Measurements from ENCODE around the gene UBE2L5. TPM values are rescaled to one million over a fixed set of nuclear protein-coding genes. Genes with fewer than 3 reads are reported as not detected.

Gene UBE2L5
- not detected in 5 replicates for total RNA-seq (2022; extraction: Qiagen RNA extraction; ENCODE audit: low read depth)

DNA sequence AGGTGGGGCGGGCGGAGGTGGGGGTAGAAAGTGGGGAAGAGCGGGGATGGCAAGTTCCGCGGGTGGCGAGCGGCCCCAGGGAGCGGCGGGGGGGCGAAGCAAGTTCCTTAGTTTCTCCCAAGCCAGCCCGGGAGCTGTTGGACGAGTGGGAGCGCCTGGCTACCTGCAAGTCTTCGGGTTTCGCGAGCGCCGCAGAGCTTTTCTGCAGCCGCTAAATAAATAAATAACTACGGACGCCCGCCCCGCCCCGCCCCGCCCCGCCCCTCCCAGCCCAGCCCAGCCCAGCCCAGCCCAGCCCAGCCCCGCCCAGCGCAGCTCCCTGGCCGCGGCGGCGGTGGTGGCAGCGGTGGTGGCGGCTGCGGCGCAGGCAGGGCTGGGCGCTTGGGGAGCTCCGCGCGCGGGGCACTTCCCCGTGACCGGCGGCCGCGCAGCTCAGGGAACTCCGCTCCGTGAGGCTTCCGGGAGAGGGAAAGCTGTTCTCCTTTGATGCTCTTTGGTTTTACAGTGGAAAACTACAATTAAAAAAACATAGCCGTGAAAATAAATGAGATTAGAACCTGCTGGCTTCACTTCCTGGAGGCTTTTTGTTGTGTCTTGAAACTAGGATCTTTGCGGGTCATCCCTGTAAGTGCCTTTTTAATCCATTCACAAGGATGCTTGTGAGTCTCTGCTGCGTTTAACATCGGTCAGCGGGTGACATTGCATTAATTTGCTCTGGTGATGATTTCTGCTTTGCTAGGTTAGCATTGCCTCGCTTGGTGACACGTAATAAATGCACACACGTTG, at the start of gene UBE2L5:
UBE2L5 (plus strand) TSS at position 440 of the 786 bp plus-strand sequence. CDS start 5,498 bp downstream, outside the sequence.

DNA sequence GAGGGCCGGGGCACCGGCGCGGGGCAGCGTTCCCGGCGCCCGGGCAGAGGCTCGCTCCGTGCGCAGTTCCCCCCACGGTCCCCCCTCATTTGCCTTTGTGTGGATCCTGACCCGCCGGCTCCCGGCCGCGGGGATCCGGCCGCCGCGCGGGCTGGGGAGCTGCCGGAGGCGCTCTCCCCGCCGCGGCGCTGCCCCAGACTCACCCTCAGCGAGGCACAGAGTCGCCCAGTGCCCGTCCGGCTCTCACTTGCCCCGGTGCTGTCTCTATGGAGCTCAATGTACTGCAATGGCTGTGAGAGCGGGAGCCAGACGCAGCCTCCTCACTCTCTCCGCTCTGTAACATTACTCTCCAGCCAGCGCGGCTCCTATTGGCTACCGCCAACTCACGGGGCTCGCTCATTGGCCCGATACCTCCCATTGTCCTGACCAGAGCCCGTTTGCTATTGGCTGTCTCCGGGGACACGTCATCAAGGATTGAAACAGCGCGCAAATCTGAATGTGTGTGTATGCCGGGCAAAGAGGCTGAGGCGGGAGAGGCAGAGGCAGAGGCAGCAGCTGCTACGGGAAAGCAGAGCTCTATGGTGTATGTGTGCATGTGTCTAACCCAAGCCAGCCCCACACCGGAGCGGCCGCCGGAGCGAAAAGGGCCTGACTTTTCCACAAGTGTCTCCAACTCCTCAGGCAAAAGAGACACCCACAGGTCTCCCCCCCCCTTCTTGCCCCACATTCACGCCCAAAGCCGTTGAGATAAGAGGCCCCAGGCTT, 43.5 kb downstream of the UBE2L5 start, which contains the start of gene HMGB1:
HMGB1 (minus strand) TSS at position 344 of the 765 bp plus-strand sequence. CDS start 2,256 bp downstream, outside the sequence.

Other genes starting within 250 kb of the UBE2L5 start
- gene KATNAL1, start 114.9 kb upstream of the UBE2L5 start, total RNA-seq (2022; extraction: Qiagen RNA extraction; ENCODE audit: low read depth) = 4.2 to 7.8 TPM (median 6.8 TPM) in 5 replicates
- gene HMGB1, start 43.4 kb downstream of the UBE2L5 start, total RNA-seq (2022; extraction: Qiagen RNA extraction; ENCODE audit: low read depth) = 519 to 963 TPM (median 570 TPM) in 5 replicates
- 11.5 to 19.8 TPM (median 15.7 TPM) in 5 replicates for gene USPL1, start 195.4 kb downstream of the UBE2L5 start, total RNA-seq (2022; extraction: Qiagen RNA extraction; ENCODE audit: low read depth)